Stimulated activated CD8-positive, alpha-beta memory T cell treated with anti-CD3 and anti-CD28 coated beads, Interleukin-4, amount 100 ng/mL, for 24 hours (primary cell): ENCODE data around the gene MTHFD1L.

Experiments used
- DNase-seq: peaks from one replicate; pipeline ENCODE4 v3.0.0-alpha.2; 2020; ENCODE audit warnings: low read depth

Gene MTHFD1L

DNA sequence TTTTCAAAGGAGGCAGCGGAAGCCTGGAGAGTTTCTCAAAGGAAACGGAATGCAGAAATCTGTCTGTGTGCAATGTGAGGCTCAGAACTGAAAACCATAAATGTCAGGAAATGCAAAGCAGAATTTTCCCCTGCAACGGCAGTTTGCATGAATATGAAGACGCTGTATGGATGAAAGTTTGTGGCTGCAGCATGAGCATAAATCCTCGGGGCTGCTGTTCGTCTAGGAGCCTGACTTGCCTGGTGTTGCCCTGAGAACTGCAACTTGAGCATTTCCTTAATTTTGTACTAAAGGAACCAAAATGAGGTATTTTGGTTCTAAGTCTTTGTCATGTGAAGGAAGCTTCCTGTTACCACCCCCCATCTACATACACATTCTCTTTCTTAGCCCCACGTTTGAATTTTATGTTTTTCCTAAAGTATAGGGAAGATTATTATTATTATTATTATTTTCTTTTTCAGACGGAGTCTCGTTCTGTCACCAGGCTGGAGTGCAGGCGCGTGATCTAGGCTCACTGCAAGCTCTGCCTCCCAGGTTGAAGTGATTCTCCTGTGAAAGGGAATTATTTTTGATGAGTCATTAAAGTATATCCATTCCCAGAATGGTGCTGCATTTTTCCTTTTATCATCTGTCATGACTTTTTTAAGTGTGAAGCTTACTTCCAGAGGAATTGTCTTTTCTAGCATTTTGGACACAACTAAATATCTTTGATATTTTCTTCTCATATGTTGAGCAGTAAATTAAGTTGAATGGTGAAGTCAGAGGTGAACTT is 33.1 kb downstream of the MTHFD1L start:
- DNase-seq: no peak

- no peak for DNase-seq
These were observed 33.7 kb downstream of the MTHFD1L start for GRCh38 chr6:150899231-150899630.

- DNase-seq: no peak
These were observed 34.5 kb downstream of the MTHFD1L start for GRCh38 chr6:150900049-150900448.

DNA sequence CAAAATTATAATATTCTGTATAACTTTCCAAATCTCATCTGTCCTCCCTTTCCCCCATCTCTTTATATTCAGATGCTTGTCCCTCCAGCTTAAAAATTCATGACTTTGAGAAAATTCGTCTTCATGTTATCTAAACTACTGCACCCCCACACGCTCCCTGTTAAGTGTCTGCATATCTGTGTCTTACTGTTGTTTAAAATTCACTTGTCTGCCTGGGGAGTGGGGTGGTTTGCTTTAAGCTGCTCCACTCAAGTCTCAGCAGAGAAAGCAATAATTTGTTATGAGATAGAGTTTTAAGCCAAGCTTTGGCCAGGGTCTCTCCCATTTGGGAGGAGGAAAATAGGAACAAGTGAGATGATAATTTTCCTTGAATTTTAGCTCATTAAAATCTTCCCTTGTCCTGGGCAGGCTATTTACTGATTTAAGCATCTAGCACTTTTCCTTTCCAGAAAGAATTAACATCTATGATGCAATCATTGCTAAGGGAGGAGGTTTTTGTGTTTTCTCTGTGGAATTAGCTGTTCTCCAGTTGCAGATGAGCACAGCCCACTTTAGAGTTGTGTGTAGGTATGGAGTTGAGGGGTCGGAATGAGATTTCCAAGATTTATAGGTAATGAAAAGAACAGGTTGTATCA is 36.8 kb downstream of the MTHFD1L start:
- DNase-seq: no peak

- no peak for DNase-seq
These were observed 40.3 kb downstream of the MTHFD1L start for GRCh38 chr6:150905769-150906168.

DNA sequence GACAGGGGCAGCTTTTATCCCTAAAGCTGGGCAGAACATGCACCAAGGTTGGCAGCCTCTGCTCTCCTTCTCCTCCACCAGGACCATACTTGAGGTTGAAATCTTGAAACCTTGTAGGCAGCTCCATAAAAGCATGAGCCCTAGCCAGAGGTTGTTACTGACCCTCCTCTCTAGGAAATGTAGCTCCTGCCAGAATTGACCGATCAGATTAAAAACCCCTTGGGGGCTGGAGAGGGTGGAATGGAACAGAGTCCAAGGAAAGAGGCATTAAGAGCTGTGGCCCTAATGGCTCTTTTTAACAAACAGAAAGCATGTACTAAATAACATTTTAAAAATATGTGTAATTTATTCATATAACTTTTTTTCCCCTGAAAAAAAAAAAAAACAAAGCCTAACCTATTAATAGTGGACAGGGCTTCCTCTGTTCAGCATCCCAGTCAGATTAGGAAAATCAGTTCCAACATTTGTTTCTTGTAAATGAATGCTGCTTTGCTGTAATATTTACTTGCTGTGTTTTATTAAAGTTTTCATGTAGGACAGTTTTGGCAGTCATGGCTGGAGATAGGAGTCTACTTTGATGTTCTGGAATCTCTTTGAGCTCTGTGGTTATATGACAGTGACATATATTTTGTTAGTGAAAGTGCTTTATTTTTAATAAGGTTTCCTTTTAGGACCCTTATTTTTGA is 41.3 kb downstream of the MTHFD1L start:
- DNase-seq: no peak

- no peak for DNase-seq
These were observed 41.9 kb downstream of the MTHFD1L start for GRCh38 chr6:150907383-150907782.

- no peak for DNase-seq
These were observed 43.4 kb downstream of the MTHFD1L start for GRCh38 chr6:150908901-150909300.

GRCh38 chr6:150910561-150910960 is 45.1 kb downstream of the MTHFD1L start:
- DNase-seq: no peak

GRCh38 chr6:150914372-150914771 is 48.9 kb downstream of the MTHFD1L start:
- DNase-seq: no peak

- DNase-seq: no peak
These were observed 49.8 kb downstream of the MTHFD1L start for GRCh38 chr6:150915131-150915879.

DNA sequence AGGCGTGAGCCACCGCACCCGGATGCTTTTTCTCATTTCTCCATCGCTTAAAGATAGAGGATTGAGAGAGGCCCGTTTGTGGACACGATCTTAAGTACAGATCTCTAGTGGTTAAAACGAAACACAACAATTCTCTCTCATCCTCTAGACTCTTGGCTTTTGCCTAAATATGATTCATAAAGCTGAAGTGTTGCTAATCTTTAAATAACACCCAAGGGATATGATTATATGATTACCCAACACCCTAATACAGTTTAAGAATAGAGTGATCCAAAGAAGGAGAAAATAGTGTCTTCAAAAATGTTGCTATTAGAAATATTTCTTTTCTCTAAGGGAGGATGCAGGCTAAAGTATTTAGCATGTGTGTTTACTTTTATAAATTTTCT is 50.4 kb downstream of the MTHFD1L start:
- no peak for DNase-seq

- no peak for DNase-seq
These were observed 54.4 kb downstream of the MTHFD1L start for GRCh38 chr6:150919938-150920337.

GRCh38 chr6:150922137-150922536 is 56.6 kb downstream of the MTHFD1L start:
- DNase-seq: no peak

- no peak for DNase-seq
These were observed 59.5 kb downstream of the MTHFD1L start for GRCh38 chr6:150924808-150925589.

- DNase-seq: no peak
These were observed 60.1 kb downstream of the MTHFD1L start for GRCh38 chr6:150925590-150925928.

- DNase-seq: no peak
These were observed 60.5 kb downstream of the MTHFD1L start for GRCh38 chr6:150925976-150926375.

GRCh38 chr6:150928882-150929281 is 63.4 kb downstream of the MTHFD1L start:
- DNase-seq: no peak

- DNase-seq: no peak
These were observed 63.9 kb downstream of the MTHFD1L start for GRCh38 chr6:150929416-150929815.

- DNase-seq: no peak
These were observed 65.3 kb downstream of the MTHFD1L start for GRCh38 chr6:150930841-150931240.

DNA sequence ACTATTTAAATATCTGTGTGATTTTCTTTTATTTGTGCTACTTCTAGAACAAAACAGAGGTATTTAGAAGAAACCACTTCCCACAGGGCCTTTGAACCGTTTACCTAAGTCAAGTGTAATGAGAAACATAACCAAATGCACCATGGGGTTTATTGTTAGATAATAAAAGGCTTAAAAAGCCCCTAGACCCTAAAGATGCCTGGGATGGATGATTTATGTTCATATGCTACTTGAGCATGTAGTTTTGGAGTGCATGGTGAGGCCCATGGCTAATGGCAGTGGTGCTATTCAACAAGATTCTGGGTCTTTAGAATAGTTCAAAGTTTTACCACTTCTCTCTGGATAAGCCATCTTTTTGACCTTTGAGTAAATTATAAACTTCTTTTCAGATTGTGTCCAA is 65.9 kb downstream of the MTHFD1L start:
- no peak for DNase-seq

GRCh38 chr6:150932996-150933395 is 67.5 kb downstream of the MTHFD1L start:
- DNase-seq: no peak
